HepG2 (cell line): ENCODE measurements around the gene TM2D1. TPM values are rescaled to one million over a fixed set of nuclear protein-coding genes. Genes with fewer than 3 reads are reported as not detected.

Experiments
- AGO2 ChIP-seq: fragments of 200-400 bp; formaldehyde crosslinking; optimal IDR thresholded peaks from 2 replicates; pipeline ENCODE3; 2017; ENCODE audit warnings: mild to moderate bottlenecking, low read depth, low read length, moderate library complexity
- ATF1 ChIP-seq: IDR thresholded peaks from 2 replicates; pipeline ENCODE4 v1.6.1; 2016; ENCODE audit warnings: mild to moderate bottlenecking, control low read depth
- BRD4 ChIP-seq: sonication (generic); formaldehyde crosslinking; IDR thresholded peaks from 2 replicates; pipeline ENCODE4 v1.4.0; 2020; ENCODE audit warnings: missing genetic modification reagents
- EP300 ChIP-seq, 3 experiments: sonication (generic) in 1 of 3; formaldehyde crosslinking in 1 of 3; IDR thresholded peaks; 2 replicates each; pipeline versions ENCODE4 v1.5.1 to v1.6.1; 2011 to 2020; ENCODE audit warnings: low read depth in 2 of 3, low read length in 2 of 3, borderline replicate concordance in 1 of 3, improper control_type of control experiment in 1 of 3, mild to moderate bottlenecking in 1 of 3, missing genetic modification reagents in 1 of 3, moderate library complexity in 1 of 3
- FOXP4 ChIP-seq: sonication (generic); formaldehyde crosslinking; IDR thresholded peaks from 2 replicates; pipeline ENCODE4 v1.4.0; 2020; ENCODE audit warnings: missing genetic modification reagents
- GLI4 ChIP-seq: sonication (generic); formaldehyde crosslinking; IDR thresholded peaks from 2 replicates; pipeline ENCODE4 v1.5.1; 2020; ENCODE audit warnings: missing genetic modification reagents, mild to moderate bottlenecking, moderate library complexity, borderline replicate concordance
- GPBP1L1 ChIP-seq: sonication (generic); formaldehyde crosslinking; IDR thresholded peaks from 2 replicates; pipeline ENCODE4 v1.5.0; 2020; ENCODE audit warnings: mild to moderate bottlenecking, missing genetic modification reagents
- HCFC1 ChIP-seq: fragments of 150-350 bp; IDR thresholded peaks from 2 replicates; pipeline ENCODE4 v1.6.1; 2014; ENCODE audit warnings: low read depth, low read length
- KDM5B ChIP-seq: sonication (generic); formaldehyde crosslinking; IDR thresholded peaks from 2 replicates; pipeline ENCODE4 v1.4.0; 2020; ENCODE audit warnings: missing genetic modification reagents, mild to moderate bottlenecking, borderline replicate concordance
- KLF11 ChIP-seq: IDR thresholded peaks from 2 replicates; pipeline ENCODE4 v1.6.1; 2016; ENCODE audit warnings: missing compliant biosample characterization
- MXD4 ChIP-seq: IDR thresholded peaks from 2 replicates; pipeline ENCODE4 v1.6.1; 2016; ENCODE audit warnings: mild to moderate bottlenecking, missing biosample characterization, missing genetic modification reagents
- MYC ChIP-seq: sonication (generic); formaldehyde crosslinking; IDR thresholded peaks from 2 replicates; pipeline ENCODE4 v1.9.0; 2021; ENCODE audit warnings: missing genetic modification reagents, borderline replicate concordance
- NFIC ChIP-seq: IDR thresholded peaks from 2 replicates; pipeline ENCODE4 v1.6.1; 2012; ENCODE audit warnings: mild to moderate bottlenecking, low read length, inconsistent platforms
- SKI ChIP-seq: fragments of 450-650 bp; IDR thresholded peaks from one replicate; pipeline ENCODE4 v1.6.1; 2018; ENCODE audit warnings: mild to moderate bottlenecking; ENCODE audit not compliant: partially characterized antibody
- SOX5 ChIP-seq: IDR thresholded peaks from 2 replicates; pipeline ENCODE4 v1.6.1; 2016; ENCODE audit warnings: borderline replicate concordance
- THRA ChIP-seq: sonication (generic); formaldehyde crosslinking; IDR thresholded peaks from 2 replicates; pipeline ENCODE4 v1.4.0; 2020; ENCODE audit warnings: missing genetic modification reagents, borderline replicate concordance
- ZFAT ChIP-seq: sonication (generic); formaldehyde crosslinking; conservative IDR thresholded peaks from 2 replicates; pipeline ENCODE4 v1.8.1; 2023; ENCODE audit warnings: missing genetic modification reagents, inconsistent platforms
- ZIK1 ChIP-seq: sonication (generic); formaldehyde crosslinking; IDR thresholded peaks from 2 replicates; pipeline ENCODE4 v1.5.0; 2020; ENCODE audit warnings: mild to moderate bottlenecking, low read depth, missing genetic modification reagents, borderline replicate concordance
- ZNF136 ChIP-seq: sonication (generic); formaldehyde crosslinking; IDR thresholded peaks from 2 replicates; pipeline ENCODE4 v1.8.1; 2022; ENCODE audit warnings: low read depth, mild to moderate bottlenecking, moderate library complexity, missing genetic modification reagents
- ZNF24 ChIP-seq: fragments of 450-650 bp; IDR thresholded peaks from 2 replicates; pipeline ENCODE4 v1.6.1; 2017; ENCODE audit warnings: antibody characterized with exemption, mild to moderate bottlenecking
- ZNF331 ChIP-seq: sonication (generic); formaldehyde crosslinking; IDR thresholded peaks from 2 replicates; pipeline ENCODE4 v1.4.0; 2020; ENCODE audit warnings: missing genetic modification reagents
- ZNF362 ChIP-seq: sonication (generic); formaldehyde crosslinking; IDR thresholded peaks from 2 replicates; pipeline ENCODE4 v1.4.0; 2020; ENCODE audit warnings: missing genetic modification reagents, mild to moderate bottlenecking, borderline replicate concordance
- ZNF530 ChIP-seq: sonication (generic); formaldehyde crosslinking; IDR thresholded peaks from 2 replicates; pipeline ENCODE4 v1.5.0; 2020; ENCODE audit warnings: low read depth, mild to moderate bottlenecking, missing genetic modification reagents
- ZNF570 ChIP-seq: sonication (generic); formaldehyde crosslinking; IDR thresholded peaks from 2 replicates; pipeline ENCODE4 v1.4.0; 2020; ENCODE audit warnings: mild to moderate bottlenecking, missing genetic modification reagents, borderline replicate concordance
- polyA plus RNA-seq, 8 experiments: library from polyadenylated mRNA; depleted of rRNA in 3 of 8; stranded (reverse) in 7 of 8; unstranded in 1 of 8; fragments of >200 nt; fragmentation: Illumina TruSeq in 4 of 8; extraction: Trizol in 4 of 8; gene quantifications; 2 replicates each; pipeline versions ENCODE4 v1.2.1 to v1.2.3, GENCODE V29; 2011 to 2016; ENCODE audit warnings: low read depth in 4 of 8, missing spikeins in 1 of 8, mixed read lengths in 1 of 8; ENCODE audit not compliant: insufficient read depth in 1 of 8
- total RNA-seq, 5 experiments: library from RNA; depleted of rRNA; stranded (reverse); fragments of >200 nt; fragmentation: Illumina TruSeq; extraction: Trizol; gene quantifications; 2 replicates each; pipeline ENCODE4 v1.2.3, GENCODE V29; 2016; ENCODE audit warnings: low read depth in 1 of 5

Gene TM2D1
- total and polyA plus RNA-seq, 2 of the 13 experiments (the other 11 are each of a cell fraction or from before 2014, with no cell fraction given) = 26.6 to 49.0 TPM

- peak; percentile 21; the same call in 1 of the 2 replicates for TF ChIP-seq FOXP4
- TF ChIP-seq AGO2 = no peak
- no peak for TF ChIP-seq SKI
- no peak for TF ChIP-seq THRA
- no peak for TF ChIP-seq GLI4 (CRISPR knock-in tag)
- no peak for TF ChIP-seq BRD4 (CRISPR knock-in tag)
- no peak for TF ChIP-seq ZNF530
- TF ChIP-seq ATF1 = 0 out of 2 replicates have a peak, but pooled peaks have one; percentile 34
- TF ChIP-seq MYC (CRISPR knock-in tag) = no peak
- TF ChIP-seq HCFC1 = no peak
- TF ChIP-seq ZNF24 = no peak
- TF ChIP-seq KDM5B (CRISPR knock-in tag) = no peak
- TF ChIP-seq SOX5 (CRISPR knock-in tag) = peak; percentile 98
- peak in 1 of 2 experiments; percentile 55; a peak in 1 of 4 replicates for TF ChIP-seq EP300 (IDR thresholded peaks at IDR 0.05; ENCODE audit: low read depth in 2 of 2, low read length in 2 of 2)
- no peak for TF ChIP-seq EP300 (CRISPR knock-in tag; IDR thresholded peaks at IDR 0.05; ENCODE audit: borderline replicate concordance)
- TF ChIP-seq ZNF570 (CRISPR knock-in tag) = no peak
- no peak for TF ChIP-seq ZFAT (CRISPR knock-in tag)
- TF ChIP-seq KLF11 (CRISPR knock-in tag) = no peak
- TF ChIP-seq MXD4 (CRISPR knock-in tag) = no peak
- no peak for TF ChIP-seq ZIK1 (CRISPR knock-in tag)
- TF ChIP-seq ZNF331 = no peak
- TF ChIP-seq ZNF362 (CRISPR knock-in tag) = peak; percentile 77
- no peak for TF ChIP-seq GPBP1L1 (CRISPR knock-in tag)
- no peak for TF ChIP-seq ZNF136 (CRISPR knock-in tag)
- peak; percentile 79; the same call in 1 of the 2 replicates for TF ChIP-seq NFIC
Measured at GRCh38 chr1:61752921-61753389, 28.0 kb upstream of the TM2D1 start (continued).
